Gastrocnemius medialis (tissue), 4 donors: ENCODE results near the gene LSAMP.

Source experiments
- CTCF ChIP-seq, 5 experiments: fragments of 450-650 bp in 3 of 5; fragments of 200-600 bp in 2 of 5; sonication (generic) in 2 of 5; IDR thresholded peaks in 4 of 5; conservative IDR thresholded peaks in 1 of 5; 1 replicate in 4 of 5; 2 replicates in 1 of 5; pipeline ENCODE4 v1.5.1; 2016 to 2019; ENCODE audit warnings: antibody characterized with exemption in 5 of 5, mild to moderate bottlenecking in 3 of 5, moderate library complexity in 3 of 5
- POLR2A ChIP-seq, 2 donors: fragments of 450-650 bp; IDR thresholded peaks; one replicate each; pipeline ENCODE4 v1.6.1; 2017; ENCODE audit warnings: antibody characterized with exemption in 2 of 2, mild to moderate bottlenecking in 2 of 2, moderate library complexity in 2 of 2

GRCh38 chr3:116059421-116060096, 385.7 kb downstream of the LSAMP start:
- no peak for TF ChIP-seq CTCF (IDR thresholded peaks at IDR 0.05 in 4 of 5, conservative IDR thresholded peaks at IDR 0.05 in 1 of 5)
- TF ChIP-seq POLR2A (IDR thresholded peaks at IDR 0.05), result no peak
